GM18517 (cell line): Measurements from ENCODE around the gene CLIC6.

ENCODE experiments used
- ATAC-seq: cut with Tn5 transposase; IDR thresholded peaks from one replicate; pipeline ENCODE4 v1.9.1; 2021; ENCODE audit warnings: mild to moderate bottlenecking, moderate library complexity; ENCODE audit not compliant: unreplicated experiment

CLIC6 gene

GRCh38 chr21:34724131-34724856, 55.5 kb downstream of the CLIC6 start:
- ATAC-seq: no peak

GRCh38 chr21:34724857-34725195, 56.0 kb downstream of the CLIC6 start:
- ATAC-seq: no peak

- no peak for ATAC-seq
Measured at GRCh38 chr21:34726627-34727337, 58.0 kb downstream of the CLIC6 start.

- ATAC-seq: no peak
Measured at GRCh38 chr21:34728479-34728878, 59.7 kb downstream of the CLIC6 start.

- ATAC-seq: no peak
Measured at GRCh38 chr21:34730194-34730593, 61.4 kb downstream of the CLIC6 start.

- ATAC-seq: no peak
Measured at GRCh38 chr21:34730756-34731445, 62.1 kb downstream of the CLIC6 start.

GRCh38 chr21:34732388-34732821, 63.6 kb downstream of the CLIC6 start:
- no peak for ATAC-seq

- ATAC-seq: no peak
Measured at GRCh38 chr21:34733852-34734251, 65.1 kb downstream of the CLIC6 start.

GRCh38 chr21:34734696-34735095, 65.9 kb downstream of the CLIC6 start:
- no peak for ATAC-seq

- no peak for ATAC-seq
Measured at GRCh38 chr21:34736116-34736874, 67.5 kb downstream of the CLIC6 start.

- ATAC-seq: no peak
Measured at GRCh38 chr21:34737115-34737514, 68.3 kb downstream of the CLIC6 start.

GRCh38 chr21:34740198-34740597, 71.4 kb downstream of the CLIC6 start:
- ATAC-seq: no peak

- no peak for ATAC-seq
Measured at GRCh38 chr21:34743285-34743684, 74.5 kb downstream of the CLIC6 start.

GRCh38 chr21:34743831-34744230, 75.0 kb downstream of the CLIC6 start:
- no peak for ATAC-seq

GRCh38 chr21:34744801-34745200, 76.0 kb downstream of the CLIC6 start:
- ATAC-seq: no peak

- peak; percentile 66 for ATAC-seq
Measured at GRCh38 chr21:34745557-34746255, 76.9 kb downstream of the CLIC6 start.

GRCh38 chr21:34748862-34749261, 80.1 kb downstream of the CLIC6 start:
- no peak for ATAC-seq

- ATAC-seq: no peak
Measured at GRCh38 chr21:34754690-34755647, 86.2 kb downstream of the CLIC6 start.

GRCh38 chr21:34761758-34762330, 93.0 kb downstream of the CLIC6 start:
- ATAC-seq: no peak
